Esophagus squamous epithelium (tissue), 4 donors: Measurements from ENCODE around the gene RSU1.

Experiments
- POLR2A ChIP-seq, 4 donors: fragments of 450-650 bp; IDR thresholded peaks; one replicate each; pipeline ENCODE4 v1.6.1; 2017; ENCODE audit warnings: antibody characterized with exemption in 4 of 4, mild to moderate bottlenecking in 4 of 4, moderate library complexity in 3 of 4
- TF ChIP-seq, protein P1 (sequence below), 6 experiments: fragments of 450-650 bp in 4 of 6; fragments of 200-600 bp in 2 of 6; sonication (generic) in 2 of 6; IDR thresholded peaks; one replicate each; pipeline ENCODE4 v1.5.1; 2016 to 2019; ENCODE audit warnings: antibody characterized with exemption in 6 of 6, mild to moderate bottlenecking in 4 of 6, moderate library complexity in 4 of 6

DNA sequence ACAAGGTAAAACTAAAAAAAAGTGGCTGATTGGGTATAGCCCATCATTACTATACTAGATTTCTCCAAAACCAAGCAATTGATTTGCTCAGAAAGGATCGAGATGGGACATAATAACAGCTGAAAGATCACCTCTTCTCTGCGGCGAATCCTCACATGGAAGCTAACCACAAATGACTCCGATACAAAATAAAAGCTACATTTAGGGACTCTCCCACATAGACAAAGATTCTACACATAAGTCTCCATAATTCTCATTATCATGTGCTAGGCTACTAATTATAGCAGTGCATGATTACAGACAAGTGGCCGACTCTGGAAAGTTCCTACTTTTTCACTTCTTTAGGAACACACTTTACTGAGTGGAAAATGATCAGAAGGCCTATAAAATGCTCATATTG is 116.9 kb downstream of the RSU1 start:
- TF ChIP-seq, protein P1, sequence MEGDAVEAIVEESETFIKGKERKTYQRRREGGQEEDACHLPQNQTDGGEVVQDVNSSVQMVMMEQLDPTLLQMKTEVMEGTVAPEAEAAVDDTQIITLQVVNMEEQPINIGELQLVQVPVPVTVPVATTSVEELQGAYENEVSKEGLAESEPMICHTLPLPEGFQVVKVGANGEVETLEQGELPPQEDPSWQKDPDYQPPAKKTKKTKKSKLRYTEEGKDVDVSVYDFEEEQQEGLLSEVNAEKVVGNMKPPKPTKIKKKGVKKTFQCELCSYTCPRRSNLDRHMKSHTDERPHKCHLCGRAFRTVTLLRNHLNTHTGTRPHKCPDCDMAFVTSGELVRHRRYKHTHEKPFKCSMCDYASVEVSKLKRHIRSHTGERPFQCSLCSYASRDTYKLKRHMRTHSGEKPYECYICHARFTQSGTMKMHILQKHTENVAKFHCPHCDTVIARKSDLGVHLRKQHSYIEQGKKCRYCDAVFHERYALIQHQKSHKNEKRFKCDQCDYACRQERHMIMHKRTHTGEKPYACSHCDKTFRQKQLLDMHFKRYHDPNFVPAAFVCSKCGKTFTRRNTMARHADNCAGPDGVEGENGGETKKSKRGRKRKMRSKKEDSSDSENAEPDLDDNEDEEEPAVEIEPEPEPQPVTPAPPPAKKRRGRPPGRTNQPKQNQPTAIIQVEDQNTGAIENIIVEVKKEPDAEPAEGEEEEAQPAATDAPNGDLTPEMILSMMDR (IDR thresholded peaks at IDR 0.05) = no peak
- no peak for TF ChIP-seq POLR2A (IDR thresholded peaks at IDR 0.05)
